OCI-M2 (cell line): ENCODE results near the gene DOLPP1.
"Not testable (repeated sequence)": the region's sequence is repeated elsewhere in the genome, so short reads cannot be mapped to it uniquely, and the experiment has no call there.

ENCODE experiments used
- DNase-seq: peaks from one replicate; lab custom pipeline; 2025; ENCODE audit not compliant: unreplicated experiment; lab: John Stamatoyannopoulos, UW

Gene DOLPP1

GRCh38 chr9:129080601-129081387 is at the start of gene DOLPP1:
Gene DOLPP1, plus strand, starts transcription at chr9:129081111. Its CDS starts 21 bp downstream, at chr9:129081132.
- DNase-seq: peak; percentile 78

- DNase-seq: no peak
Measured at GRCh38 chr9:129031514-129031913, 49.4 kb upstream of the DOLPP1 start.

GRCh38 chr9:129032541-129033159 is 48.3 kb upstream of the DOLPP1 start:
- no peak for DNase-seq

GRCh38 chr9:129033216-129033615 is 47.7 kb upstream of the DOLPP1 start:
- no peak for DNase-seq

GRCh38 chr9:129035838-129036237 is 45.1 kb upstream of the DOLPP1 start:
- not testable (repeated sequence) for DNase-seq

GRCh38 chr9:129036241-129036922 is 44.5 kb upstream of the DOLPP1 start, which contains the start of gene MIGA2:
Gene MIGA2, plus strand, starts transcription at chr9:129036626. Its CDS starts 3,969 bp downstream, at chr9:129040595.
- DNase-seq: peak; percentile 88

GRCh38 chr9:129036923-129037766 is 43.8 kb upstream of the DOLPP1 start:
- DNase-seq: no peak

GRCh38 chr9:129037767-129038098 is 43.2 kb upstream of the DOLPP1 start:
- DNase-seq: no peak

- no peak for DNase-seq
Measured at GRCh38 chr9:129038109-129038852, 42.6 kb upstream of the DOLPP1 start.

GRCh38 chr9:129040113-129040643 is 40.7 kb upstream of the DOLPP1 start:
- no peak for DNase-seq

GRCh38 chr9:129042016-129042415 is 38.9 kb upstream of the DOLPP1 start:
- DNase-seq: no peak

GRCh38 chr9:129052592-129052991 is 28.3 kb upstream of the DOLPP1 start:
- no peak for DNase-seq

- DNase-seq: no peak
Measured at GRCh38 chr9:129053020-129053419, 27.9 kb upstream of the DOLPP1 start.

GRCh38 chr9:129054163-129054851 is 26.6 kb upstream of the DOLPP1 start:
- DNase-seq: no peak

GRCh38 chr9:129058965-129059795 is 21.7 kb upstream of the DOLPP1 start:
- DNase-seq: no peak

- DNase-seq: no peak
Measured at GRCh38 chr9:129059796-129060785, 20.8 kb upstream of the DOLPP1 start.

GRCh38 chr9:129060991-129061390 is 19.9 kb upstream of the DOLPP1 start:
- no peak for DNase-seq
